GM12891 (cell line): Measurements from ENCODE around the gene SEZ6.
A peak's percentile ranks its signal among the peaks of the same experiment; 100 is the strongest.

Experiments used
- DNase-seq: peaks from one replicate; pipeline ENCODE4 v3.0.0; 2011; ENCODE audit warnings: low spot score; ENCODE audit not compliant: insufficient read length
- FAIRE-seq: peaks from 2 replicates; lab custom pipeline; 2011; peaks lifted over from hg19 to GRCh38; lab: Jason Lieb, UNC
- PAX5 ChIP-seq: IDR thresholded peaks from 2 replicates; pipeline ENCODE4 v1.6.1; 2011; ENCODE audit warnings: low read length, moderate library complexity, mild to moderate bottlenecking; ENCODE audit not compliant: insufficient read depth, severe bottlenecking
- POLR2A ChIP-seq: IDR thresholded peaks from 2 replicates; pipeline ENCODE4 v1.6.1; 2011; ENCODE audit warnings: low read depth, low read length, control low read depth
- POLR2AphosphoS5 ChIP-seq: IDR thresholded peaks from 2 replicates; pipeline ENCODE4 v1.6.1; 2011; ENCODE audit warnings: low read depth, low read length, control low read depth
- POU2F2 ChIP-seq: IDR thresholded peaks from 2 replicates; pipeline ENCODE4 v1.6.1; 2011; ENCODE audit warnings: low read depth, mild to moderate bottlenecking, control low read depth, low read length, moderate library complexity
- SPI1 ChIP-seq: IDR thresholded peaks from 2 replicates; pipeline ENCODE4 v1.6.1; 2011; ENCODE audit warnings: low read depth, low read length, control low read depth
- TAF1 ChIP-seq: IDR thresholded peaks from 2 replicates; pipeline ENCODE4 v1.6.1; 2011; ENCODE audit warnings: low read depth, low read length, control low read depth

The SEZ6 gene

DNA sequence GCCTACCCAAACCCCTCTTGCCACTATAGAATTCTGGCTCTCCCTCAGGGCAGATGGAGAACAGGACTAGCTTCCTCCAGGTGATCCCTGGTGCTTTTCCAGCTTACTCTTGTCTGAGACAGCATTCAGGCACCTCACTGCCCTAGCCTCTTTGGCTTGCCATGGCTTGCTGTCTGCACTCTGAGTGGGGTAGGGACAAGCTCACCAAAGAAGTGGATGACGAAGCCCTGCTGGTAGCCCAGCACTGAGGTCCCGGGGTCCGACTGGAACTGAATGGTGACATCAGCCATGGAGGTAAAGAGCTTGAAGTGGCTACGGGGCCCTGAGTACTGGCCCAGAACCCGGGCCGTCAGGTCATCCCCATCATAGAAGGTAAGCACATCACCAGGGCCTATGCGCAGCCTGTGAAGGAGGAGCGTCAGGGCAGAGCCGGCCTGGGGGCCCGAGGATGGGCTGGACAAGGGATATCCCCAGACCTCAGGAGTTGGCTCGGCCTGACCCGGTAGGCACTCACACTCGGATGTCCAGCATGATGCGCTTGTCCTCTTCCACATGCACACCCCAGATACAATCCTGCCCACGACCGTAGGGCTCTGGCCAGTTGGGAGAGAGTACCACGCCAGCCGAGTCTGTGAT is 46.9 kb downstream of the SEZ6 start:
- TF ChIP-seq SPI1 = no peak
- TF ChIP-seq PAX5 = no peak
- TF ChIP-seq TAF1 = no peak
- no peak for TF ChIP-seq POLR2AphosphoS5
- TF ChIP-seq POLR2A = no peak
- no peak for FAIRE-seq
- no peak for DNase-seq

DNA sequence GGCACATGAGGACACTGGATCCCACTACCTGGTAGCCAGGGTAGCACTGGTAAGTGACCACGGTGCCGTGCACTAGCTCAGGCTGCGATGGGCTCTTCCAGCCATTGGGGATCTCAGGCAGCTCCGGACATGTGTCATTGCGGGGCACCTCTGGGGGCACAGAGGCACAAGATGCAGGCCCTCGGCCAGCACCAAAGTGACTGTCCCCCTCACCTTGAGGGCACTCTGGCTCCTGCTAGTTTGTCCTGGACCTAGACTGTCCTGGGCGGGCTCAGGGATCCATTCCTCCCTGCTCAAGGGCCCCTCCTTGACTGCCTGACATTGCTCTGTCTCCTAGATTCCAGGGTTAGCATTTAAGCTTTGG is 47.9 kb downstream of the SEZ6 start:
- FAIRE-seq = no peak
- TF ChIP-seq POLR2A (no peak), PAX5 (no peak), POLR2AphosphoS5 (no peak), POU2F2 (no peak), TAF1 (no peak), SPI1 (no peak)
- no peak for DNase-seq

DNA sequence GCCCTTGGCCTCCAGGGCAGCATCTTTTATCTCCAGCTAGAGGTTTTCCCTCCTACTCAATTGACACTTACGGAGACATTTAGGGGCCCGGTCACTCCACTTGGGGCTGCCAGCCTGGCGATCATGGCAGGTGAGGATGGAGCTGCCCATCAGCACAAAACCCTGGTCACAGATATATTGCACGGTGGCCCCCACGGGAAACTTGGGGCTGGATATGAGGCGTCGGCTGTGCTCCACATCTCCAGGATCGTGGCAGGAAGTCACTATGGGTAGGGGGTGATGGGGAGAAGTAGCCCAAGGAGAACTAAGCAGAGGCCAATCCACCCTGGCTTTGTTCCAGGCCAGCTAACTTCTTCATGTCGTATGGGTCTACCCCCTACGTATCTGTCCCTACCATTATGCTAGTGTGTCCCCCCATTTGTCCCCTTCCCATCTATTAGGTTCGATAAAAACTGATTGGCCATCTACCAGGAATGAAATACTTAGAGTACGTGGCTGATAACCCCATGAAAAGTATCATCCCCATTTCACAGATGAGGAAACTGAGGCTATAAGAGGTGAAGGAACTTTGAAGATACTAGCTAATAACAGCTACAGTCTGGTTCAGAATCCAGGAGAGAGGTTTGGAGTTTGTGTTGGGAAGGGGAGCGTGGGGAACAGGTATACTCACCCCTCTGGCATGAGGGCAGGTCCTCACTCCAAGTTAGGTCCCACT is 48.4 kb downstream of the SEZ6 start:
- no peak for TF ChIP-seq POU2F2
- no peak for TF ChIP-seq PAX5
- TF ChIP-seq POLR2A = no peak
- no peak for TF ChIP-seq POLR2AphosphoS5
- no peak for TF ChIP-seq SPI1
- DNase-seq (no peak), FAIRE-seq (no peak)

DNA sequence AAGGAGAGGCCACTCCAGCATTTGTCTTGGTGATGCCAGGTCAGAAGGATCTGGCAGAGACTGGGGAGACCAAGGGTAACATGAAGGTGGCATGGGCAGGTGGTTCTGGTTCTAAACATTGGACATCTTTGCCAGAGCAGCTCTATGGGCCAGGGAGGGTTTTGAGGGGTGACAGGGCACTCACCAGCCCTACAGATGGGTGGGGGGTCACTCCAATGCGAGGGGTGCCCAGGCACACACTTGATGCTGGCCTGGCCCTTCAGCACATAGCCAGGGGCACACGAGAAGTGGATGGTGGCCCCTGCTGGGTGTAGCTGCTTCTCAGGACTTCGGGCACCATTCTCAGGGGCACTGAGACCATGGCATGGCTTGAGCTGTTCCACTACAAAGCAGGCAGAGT is 49.0 kb downstream of the SEZ6 start:
- no peak for TF ChIP-seq TAF1
- no peak for TF ChIP-seq SPI1
- no peak for TF ChIP-seq POLR2A
- no peak for TF ChIP-seq POU2F2
- TF ChIP-seq POLR2AphosphoS5 = no peak
- TF ChIP-seq PAX5 = no peak
- FAIRE-seq (no peak), DNase-seq (no peak)

DNA sequence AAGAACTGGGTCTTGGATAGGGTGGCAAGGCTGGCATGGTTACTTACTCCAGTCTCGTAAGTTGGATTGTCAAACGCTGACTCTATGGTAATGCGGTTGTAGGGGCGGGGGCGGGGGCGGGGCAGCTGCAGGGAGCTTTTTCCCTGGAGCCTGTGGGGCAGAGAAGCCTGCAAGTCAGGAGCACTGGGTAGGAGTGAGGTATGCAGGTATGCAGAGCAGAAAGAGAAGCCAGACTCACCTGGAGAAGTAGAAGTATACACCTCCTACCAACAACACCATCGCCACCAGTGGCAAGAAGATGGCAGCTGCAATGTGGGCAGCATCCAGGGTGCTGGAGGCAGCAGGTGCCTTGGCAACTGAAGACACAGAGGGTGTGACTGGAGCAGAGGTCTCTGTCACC is 49.7 kb downstream of the SEZ6 start:
- no peak for DNase-seq
- FAIRE-seq = no peak
- no peak for TF ChIP-seq PAX5
- no peak for TF ChIP-seq POU2F2
- TF ChIP-seq POLR2A = no peak
- no peak for TF ChIP-seq POLR2AphosphoS5
- TF ChIP-seq SPI1 = no peak

DNA sequence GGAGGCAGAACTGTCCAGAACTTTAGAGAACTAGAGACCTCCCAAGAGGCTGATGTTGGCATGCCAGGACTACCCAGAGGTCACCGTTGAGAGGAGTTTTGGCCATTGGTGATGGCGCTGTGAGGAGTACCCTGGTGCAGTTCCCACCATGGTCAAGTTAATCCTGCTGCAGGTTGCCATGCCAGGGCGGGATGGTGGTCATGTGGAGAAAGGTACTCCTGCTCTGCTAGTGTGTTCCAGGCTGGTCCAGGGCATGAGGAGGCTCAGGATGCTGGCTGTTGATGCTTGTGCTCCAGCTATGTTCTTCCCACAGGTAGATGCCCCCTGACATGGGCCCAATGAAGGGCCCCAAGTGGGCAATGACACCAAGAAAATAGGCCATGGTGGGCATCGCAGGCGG is 50.4 kb downstream of the SEZ6 start:
- FAIRE-seq = no peak
- no peak for DNase-seq
- TF ChIP-seq POLR2A = no peak
- TF ChIP-seq POLR2AphosphoS5 = no peak
- TF ChIP-seq PAX5 = no peak
- TF ChIP-seq TAF1 = no peak
- TF ChIP-seq POU2F2 = no peak
- no peak for TF ChIP-seq SPI1

DNA sequence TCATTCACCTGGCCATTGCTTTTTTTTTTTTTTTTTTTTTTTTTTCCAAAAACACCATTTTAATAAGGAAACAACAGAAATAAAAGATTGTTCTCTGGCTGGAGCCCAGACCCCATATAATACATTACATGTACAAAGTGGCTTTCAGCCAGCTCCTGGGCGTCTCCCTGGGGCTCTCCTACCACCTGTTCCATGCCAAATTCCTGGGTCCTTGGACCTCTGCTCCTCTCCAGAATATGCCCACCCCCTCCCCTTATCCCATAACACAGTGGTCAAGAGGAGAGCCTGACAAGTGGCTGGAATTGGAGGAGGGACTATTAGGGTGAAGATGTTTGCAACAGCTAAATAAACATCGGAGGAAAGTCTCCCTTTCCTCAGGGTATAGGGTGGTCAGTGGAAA is 50.9 kb downstream of the SEZ6 start:
- TF ChIP-seq POLR2AphosphoS5 = no peak
- TF ChIP-seq SPI1 = no peak
- no peak for TF ChIP-seq PAX5
- no peak for TF ChIP-seq POLR2A
- TF ChIP-seq POU2F2 = no peak
- no peak for TF ChIP-seq TAF1
- DNase-seq = no peak
- FAIRE-seq = no peak

DNA sequence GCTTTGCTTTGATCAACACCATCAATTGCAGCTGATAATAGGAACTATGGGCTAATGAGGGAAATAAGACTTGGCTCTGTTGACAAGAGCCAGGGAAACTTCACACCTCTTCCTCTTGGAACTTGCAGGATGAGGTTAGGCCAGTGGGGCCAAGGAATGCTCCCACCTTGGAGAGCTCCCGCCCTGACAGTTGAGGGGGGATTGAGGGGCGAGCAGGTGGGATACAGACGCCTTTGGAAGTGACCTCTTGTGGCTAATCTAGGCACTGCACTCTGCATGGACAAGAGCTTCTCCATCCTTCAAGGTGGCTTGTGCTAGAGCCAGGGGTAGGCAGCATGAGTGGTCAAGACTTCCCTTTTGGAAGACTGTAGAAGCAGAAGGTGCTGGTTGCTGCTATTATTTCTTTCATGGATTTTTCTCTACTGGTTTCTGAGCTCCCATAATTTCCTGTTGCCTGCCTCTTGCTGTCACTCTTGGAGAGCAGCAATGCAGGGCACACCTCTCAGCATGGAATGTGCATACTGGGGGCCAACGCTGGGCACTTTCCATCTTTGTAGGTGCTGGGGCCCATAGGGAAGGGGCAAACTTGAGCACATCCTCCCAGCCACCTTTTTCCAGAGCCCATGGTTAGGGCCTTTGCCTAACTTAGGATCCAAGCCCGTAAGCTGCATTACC is 52.3 kb downstream of the SEZ6 start:
- peak; percentile 60 for FAIRE-seq
- DNase-seq = no peak
- TF ChIP-seq PAX5 (no peak), POLR2AphosphoS5 (no peak), SPI1 (no peak), TAF1 (no peak), POU2F2 (no peak), POLR2A (no peak)
